ENCODE measurements around the gene ANKMY1.

Gene ANKMY1

DNA sequence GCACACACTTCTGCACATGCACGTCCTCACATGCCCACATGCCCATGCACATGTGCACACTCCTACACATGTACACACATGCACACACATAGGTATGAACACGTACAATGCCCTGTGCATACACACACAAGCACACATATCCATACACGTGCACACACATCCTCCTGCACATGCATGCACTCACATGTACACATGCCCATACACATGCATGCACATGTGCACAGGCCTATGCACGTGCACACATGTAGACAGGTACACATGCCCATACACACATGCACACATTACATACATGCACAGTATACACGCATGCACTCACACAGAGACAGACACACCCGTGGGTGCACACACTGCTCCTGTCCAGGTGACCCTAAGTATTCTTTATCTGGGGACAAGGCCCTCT is 88.0 kb downstream of the ANKMY1 start:
- TF ChIP-seq, protein P1, sequence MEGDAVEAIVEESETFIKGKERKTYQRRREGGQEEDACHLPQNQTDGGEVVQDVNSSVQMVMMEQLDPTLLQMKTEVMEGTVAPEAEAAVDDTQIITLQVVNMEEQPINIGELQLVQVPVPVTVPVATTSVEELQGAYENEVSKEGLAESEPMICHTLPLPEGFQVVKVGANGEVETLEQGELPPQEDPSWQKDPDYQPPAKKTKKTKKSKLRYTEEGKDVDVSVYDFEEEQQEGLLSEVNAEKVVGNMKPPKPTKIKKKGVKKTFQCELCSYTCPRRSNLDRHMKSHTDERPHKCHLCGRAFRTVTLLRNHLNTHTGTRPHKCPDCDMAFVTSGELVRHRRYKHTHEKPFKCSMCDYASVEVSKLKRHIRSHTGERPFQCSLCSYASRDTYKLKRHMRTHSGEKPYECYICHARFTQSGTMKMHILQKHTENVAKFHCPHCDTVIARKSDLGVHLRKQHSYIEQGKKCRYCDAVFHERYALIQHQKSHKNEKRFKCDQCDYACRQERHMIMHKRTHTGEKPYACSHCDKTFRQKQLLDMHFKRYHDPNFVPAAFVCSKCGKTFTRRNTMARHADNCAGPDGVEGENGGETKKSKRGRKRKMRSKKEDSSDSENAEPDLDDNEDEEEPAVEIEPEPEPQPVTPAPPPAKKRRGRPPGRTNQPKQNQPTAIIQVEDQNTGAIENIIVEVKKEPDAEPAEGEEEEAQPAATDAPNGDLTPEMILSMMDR (IDR thresholded peaks at IDR 0.05; ENCODE audit: control insufficient read depth, insufficient read depth, low read depth, low read length, missing control alignments): no peak
- DNase-seq (ENCODE audit: low read depth): no peak

DNA sequence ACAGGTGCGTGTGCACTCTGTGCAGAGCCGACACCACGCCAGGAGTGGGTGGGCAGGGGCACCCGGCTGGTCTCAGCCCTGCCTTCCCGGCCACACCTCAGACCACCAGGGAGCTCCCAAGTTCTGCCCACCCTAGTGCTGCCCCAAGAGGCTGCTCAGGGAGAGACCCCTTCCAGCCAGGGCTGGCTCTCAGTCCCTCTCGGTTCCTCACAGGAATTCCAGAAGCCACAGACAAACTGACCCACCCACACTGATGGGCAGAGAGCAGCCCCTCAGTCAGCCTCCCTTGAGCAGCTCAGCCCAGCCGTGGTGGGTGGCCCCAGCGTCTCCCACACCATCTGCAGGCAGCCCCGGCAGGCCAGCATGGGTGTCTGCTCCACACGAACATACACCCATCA is 88.5 kb downstream of the ANKMY1 start:
- no peak overlapping the region for H3K4me3 ChIP-seq (ENCODE audit: control insufficient read depth, low read depth, low read length)
- no peak for DNase-seq (ENCODE audit: low read depth)
- TF ChIP-seq, protein P1 (IDR thresholded peaks at IDR 0.05; ENCODE audit: control insufficient read depth, insufficient read depth, low read depth, low read length, missing control alignments): no peak

More for the DNA sequence above, 88.0 kb downstream of the ANKMY1 start:
- H3K4me3 ChIP-seq (ENCODE audit: control insufficient read depth, low read depth, low read length): no peak overlapping the region

DNA sequence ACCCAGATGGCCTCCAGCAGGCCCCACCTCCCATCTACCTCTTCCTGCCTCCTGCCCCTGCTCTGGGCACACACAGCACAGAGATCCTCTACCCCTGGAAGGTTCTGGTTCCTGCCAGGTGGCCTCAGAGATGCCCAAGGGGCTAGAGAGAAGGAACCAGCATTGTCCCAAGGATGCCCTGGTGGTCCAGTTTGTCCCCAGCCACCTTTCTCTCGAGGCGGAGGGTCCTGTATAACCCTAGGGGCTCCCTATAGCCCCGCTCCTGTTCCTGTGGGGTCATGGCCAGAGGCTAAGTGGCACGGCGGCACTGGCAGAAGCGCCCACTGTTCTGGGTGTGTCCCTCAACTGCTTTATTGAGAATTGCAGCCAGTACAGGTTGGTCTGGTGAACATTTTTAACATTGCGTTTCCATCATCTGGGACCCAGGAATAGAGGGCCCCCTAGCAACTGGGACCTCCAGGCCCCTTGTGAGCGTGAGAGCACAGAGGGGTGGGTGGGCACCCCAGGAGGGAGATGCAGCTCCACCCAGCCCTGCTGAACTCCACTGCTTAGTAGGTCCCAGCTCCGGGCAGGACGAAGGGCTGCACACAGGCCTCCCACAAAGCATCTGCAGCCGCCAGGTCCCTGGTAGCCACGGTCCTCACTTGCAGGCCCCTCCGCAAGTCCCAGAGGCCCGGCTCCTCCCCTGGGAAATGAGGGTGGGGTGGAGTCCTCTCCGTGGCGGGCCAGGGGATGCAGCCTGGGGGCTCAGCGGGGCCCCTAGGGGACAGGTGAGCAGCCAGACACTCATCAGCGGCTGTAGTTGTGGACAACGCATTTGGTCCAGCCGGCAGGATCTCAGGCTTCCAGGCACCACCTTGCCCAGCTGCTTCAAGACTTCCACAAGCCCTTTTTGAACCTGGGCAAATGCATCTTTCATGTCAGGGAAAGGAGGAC is 89.2 kb downstream of the ANKMY1 start:
- TF ChIP-seq, protein P1 (IDR thresholded peaks at IDR 0.05; ENCODE audit: control insufficient read depth, insufficient read depth, low read depth, low read length, missing control alignments): no peak

DNA sequence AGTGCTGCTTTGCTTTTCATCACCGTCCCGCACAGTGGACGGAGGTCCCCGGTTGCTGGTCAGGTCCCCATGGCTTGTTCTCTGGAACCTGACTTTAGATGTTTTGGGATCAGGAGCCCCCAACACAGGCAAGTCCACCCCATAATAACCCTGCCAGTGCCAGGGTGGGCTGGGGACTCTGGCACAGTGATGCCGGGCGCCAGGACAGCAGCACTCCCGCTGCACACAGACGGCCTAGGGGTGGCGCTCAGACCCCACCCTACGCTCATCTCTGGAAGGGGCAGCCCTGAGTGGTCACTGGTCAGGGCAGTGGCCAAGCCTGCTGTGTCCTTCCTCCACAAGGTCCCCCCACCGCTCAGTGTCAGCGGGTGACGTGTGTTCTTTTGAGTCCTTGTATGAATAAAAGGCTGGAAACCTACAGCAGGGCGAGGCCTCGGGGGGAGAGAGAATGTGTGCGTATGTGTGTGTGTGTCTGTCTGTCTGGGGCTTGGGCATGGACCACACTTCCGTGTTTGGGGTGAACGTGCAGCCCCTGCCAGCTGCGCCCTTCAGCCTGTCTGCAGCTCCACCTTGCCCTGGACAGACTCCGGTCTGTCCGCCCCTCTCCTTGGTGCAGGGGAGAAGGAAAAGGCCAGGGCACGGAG is 90.0 kb downstream of the ANKMY1 start:
- H3K4me3 ChIP-seq (ENCODE audit: control insufficient read depth, low read depth, low read length): no peak overlapping the region
- DNase-seq (ENCODE audit: low read depth): no peak
- TF ChIP-seq, protein P1 (IDR thresholded peaks at IDR 0.05; ENCODE audit: control insufficient read depth, insufficient read depth, low read depth, low read length, missing control alignments): no peak

More for the DNA sequence above, 89.2 kb downstream of the ANKMY1 start:
- H3K4me3 ChIP-seq (ENCODE audit: control insufficient read depth, low read depth, low read length): no peak overlapping the region
- no peak for DNase-seq (ENCODE audit: low read depth)

DNA sequence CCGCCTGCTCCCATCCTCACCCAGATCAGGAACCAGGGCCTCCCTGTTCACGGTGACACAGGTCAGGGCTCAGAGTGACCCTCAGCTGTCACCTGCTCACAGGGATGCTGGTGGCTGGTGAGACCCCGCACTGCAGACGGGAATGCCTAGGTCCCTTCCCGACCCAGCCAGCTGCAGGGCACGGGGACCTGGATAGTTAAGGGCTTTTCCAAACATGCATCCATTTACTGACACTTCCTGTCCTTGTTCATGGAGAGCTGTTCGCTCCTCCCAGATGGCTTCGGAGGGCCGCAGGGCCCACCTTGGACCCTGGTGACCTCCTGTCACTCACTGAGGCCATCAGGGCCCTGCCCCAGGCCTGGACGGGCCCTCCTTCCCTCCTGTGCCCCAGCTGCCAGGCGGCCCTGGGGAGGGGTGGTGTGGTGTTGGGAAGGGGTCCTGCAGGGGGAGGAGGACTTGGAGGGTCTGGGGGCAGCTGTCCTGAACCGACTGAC is 90.6 kb downstream of the ANKMY1 start:
- TF ChIP-seq, protein P1 (IDR thresholded peaks at IDR 0.05; ENCODE audit: control insufficient read depth, insufficient read depth, low read depth, low read length, missing control alignments): no peak
- no peak for DNase-seq (ENCODE audit: low read depth)
- H3K4me3 ChIP-seq (ENCODE audit: control insufficient read depth, low read depth, low read length): no peak overlapping the region

DNA sequence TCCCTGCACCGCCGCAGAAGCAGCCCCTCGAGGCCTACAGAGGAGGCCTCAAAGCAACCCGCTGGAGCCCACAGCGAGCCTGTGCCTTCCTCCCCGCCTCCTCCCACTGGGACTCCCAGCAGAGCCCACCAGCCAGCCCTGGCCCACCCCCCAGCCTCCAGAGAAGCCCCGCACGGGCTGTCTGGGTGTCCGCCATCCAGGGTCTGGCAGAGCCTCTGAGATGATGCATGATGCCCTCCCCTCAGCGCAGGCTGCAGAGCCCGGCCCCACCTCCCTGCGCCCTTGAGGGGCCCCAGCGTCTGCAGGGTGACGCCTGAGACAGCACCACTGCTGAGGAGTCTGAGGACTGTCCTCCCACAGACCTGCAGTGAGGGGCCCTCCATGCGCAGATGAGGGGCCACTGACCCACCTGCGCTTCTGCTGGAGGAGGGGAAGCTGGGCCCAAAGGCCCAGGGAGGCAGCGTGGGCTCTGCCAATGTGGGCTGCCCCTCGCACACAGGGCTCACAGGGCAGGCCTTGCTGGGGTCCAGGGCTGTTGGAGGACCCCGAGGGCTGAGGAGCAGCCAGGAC is 91.1 kb downstream of the ANKMY1 start:
- no peak for DNase-seq (ENCODE audit: low read depth)
- TF ChIP-seq, protein P1 (IDR thresholded peaks at IDR 0.05; ENCODE audit: control insufficient read depth, insufficient read depth, low read depth, low read length, missing control alignments): no peak
- H3K4me3 ChIP-seq (ENCODE audit: control insufficient read depth, low read depth, low read length): no peak overlapping the region

Measured in AG09309 (cell line).